Hypothalamus (tissue), 51 donors: ENCODE measurements around the gene PXMP2.

ENCODE experiments used
- DNase-seq, 51 donors: peaks; one replicate each; lab custom pipeline; 2025; lab: John Stamatoyannopoulos, UW

PXMP2 gene

GRCh38 chr12:132687211-132688164, at the start of gene PXMP2, which contains the start of gene POLE:
Gene PXMP2 (plus strand): TSS chr12:132687587. CDS start chr12:132687671, 84 bp downstream.
Gene POLE (minus strand): TSS chr12:132687342. CDS start chr12:132687315, 27 bp downstream.
- peak; percentile 34 to 97 (median 87) for DNase-seq

GRCh38 chr12:132637811-132638210, 49.6 kb upstream of the PXMP2 start:
- no peak for DNase-seq

GRCh38 chr12:132638541-132639408, 48.6 kb upstream of the PXMP2 start:
- peak in 6 of 51 donors; percentile 4 to 28 (median 6) for DNase-seq

GRCh38 chr12:132639956-132640520, 47.3 kb upstream of the PXMP2 start:
- DNase-seq: no peak

GRCh38 chr12:132640936-132641335, 46.5 kb upstream of the PXMP2 start:
- DNase-seq: no peak

GRCh38 chr12:132641811-132642650, 45.4 kb upstream of the PXMP2 start:
- no peak for DNase-seq

GRCh38 chr12:132642846-132643835, 44.2 kb upstream of the PXMP2 start:
- DNase-seq: no peak

- DNase-seq: no peak
Measured at GRCh38 chr12:132646850-132647249, 40.5 kb upstream of the PXMP2 start.

- DNase-seq: no peak
Measured at GRCh38 chr12:132647858-132648257, 39.5 kb upstream of the PXMP2 start.

GRCh38 chr12:132648616-132649225, 38.7 kb upstream of the PXMP2 start:
- no peak for DNase-seq

- no peak for DNase-seq
Measured at GRCh38 chr12:132649226-132649945, 38.0 kb upstream of the PXMP2 start.

- no peak for DNase-seq
Measured at GRCh38 chr12:132651444-132652100, 35.8 kb upstream of the PXMP2 start.

- DNase-seq: no peak
Measured at GRCh38 chr12:132653567-132654290, 33.7 kb upstream of the PXMP2 start.

- no peak for DNase-seq
Measured at GRCh38 chr12:132657004-132657727, 30.2 kb upstream of the PXMP2 start.

- DNase-seq: no peak
Measured at GRCh38 chr12:132658149-132658894, 29.1 kb upstream of the PXMP2 start.
